ENCODE measurements around the gene KCNIP3. TPM values are rescaled to one million over a fixed set of nuclear protein-coding genes. Genes with fewer than 3 reads are reported as not detected.

KCNIP3 gene
- total and polyA plus RNA-seq, 9 of the 15 experiments (the other 6 are each of a cell fraction or from before 2014, with no cell fraction given): 0.04 TPM; not detected in 8

DNA sequence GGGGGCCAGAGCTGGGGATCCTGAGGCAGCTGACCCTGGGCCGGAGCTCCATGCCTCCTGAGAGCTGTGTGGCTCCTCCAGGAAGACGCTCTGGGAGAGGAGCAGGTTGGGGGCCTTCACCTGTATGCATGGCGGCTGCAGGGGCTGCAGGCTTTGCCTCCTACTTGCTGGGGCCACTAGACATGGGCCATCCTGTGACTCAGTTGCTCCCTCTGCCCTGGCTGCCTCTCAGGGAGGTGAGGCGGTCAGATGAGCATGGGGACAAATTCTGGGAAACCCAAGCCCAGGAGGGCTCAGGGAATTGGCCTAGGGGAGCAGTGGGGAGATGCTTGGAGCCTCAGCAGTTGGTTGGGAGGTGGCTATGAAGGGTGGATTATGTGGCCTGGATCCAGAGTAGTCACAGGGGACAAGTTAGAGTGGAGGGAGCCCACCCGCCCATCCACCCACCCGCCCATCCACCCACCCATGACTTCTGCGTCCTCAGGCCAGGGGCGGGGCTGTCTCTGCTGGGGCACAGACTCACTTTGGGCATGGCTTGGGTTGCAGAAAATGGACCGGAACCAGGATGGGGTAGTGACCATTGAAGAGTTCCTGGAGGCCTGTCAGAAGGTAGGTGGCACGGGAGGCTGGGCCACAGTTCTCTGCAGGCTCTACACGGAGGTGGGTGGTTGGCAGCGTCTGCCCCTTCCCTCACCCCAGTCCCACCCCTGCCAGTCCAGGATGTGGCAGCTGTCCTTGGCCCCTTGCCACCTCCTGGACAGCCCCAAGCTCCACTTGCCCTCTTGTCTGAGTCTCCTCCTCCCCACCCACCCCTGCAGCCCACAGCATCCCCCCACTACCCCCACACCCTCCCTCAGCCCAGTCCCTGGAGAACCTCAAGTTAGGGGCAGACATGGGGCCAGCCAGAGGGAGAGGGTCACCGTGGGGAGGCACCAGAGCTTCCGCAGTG, 85.8 kb downstream of the KCNIP3 start:
- BruUV-seq (replicated peaks): no TSS peak
- WGBS (ENCODE audit: insufficient coverage, low coverage, missing lambda C conversion rate): 1% methylated on average over 10 of the region's 14 CpGs
- Histone ChIP-seq H3K4me3 (no peak overlapping the region), H3K79me2 (ENCODE audit: control insufficient read depth, insufficient read depth, low read length) (no peaks in the 10 kb centered on the region), H3K27me3 (ENCODE audit: control insufficient read depth in 2 of 2, insufficient read depth in 2 of 2, low read length in 2 of 2) (peaks cover 7 to 64% of the 10 kb centered on the region in 2 experiments; a peak in 4 of 5 replicates), H3K4me1 (replicated peaks in 1 of 2; ENCODE audit: control insufficient read depth in 2 of 2, insufficient read depth in 2 of 2, low read length in 2 of 2) (no peaks in the 10 kb centered on the region; a peak in 1 of 5 replicates), H3K27ac (ENCODE audit: extremely low read depth, low read depth, low read length) (no peak overlapping the region), H3K4me2 (ENCODE audit: insufficient read depth, low read length) (no peak overlapping the region), H2AFZ (ENCODE audit: low read depth, low read length) (no peak overlapping the region), H3K9ac (ENCODE audit: insufficient read depth in 1 of 2, low read depth in 2 of 2, low read length in 2 of 2) (no peak overlapping the region), H4K20me1 (replicated peaks; ENCODE audit: control insufficient read depth, insufficient read depth, low read length) (no peaks in the 10 kb centered on the region), H3K9me3 (replicated peaks; ENCODE audit: control insufficient read depth, insufficient read depth, low read depth, low read length) (no peaks in the 10 kb centered on the region), H3K36me3 (ENCODE audit: control insufficient read depth, insufficient read depth, low read length) (no peaks in the 10 kb centered on the region), H3K9me1 (ENCODE audit: control insufficient read depth, insufficient read depth, low read length) (no peaks in the 10 kb centered on the region)
- ATAC-seq (no peak), DNase-seq (ENCODE audit: extremely low read depth in 1 of 4, low spot score in 3 of 4) (no peak), FAIRE-seq (no peak)
- in situ Hi-C loops (cut with MboI): no loop called here
- TF ChIP-seq SP1 (CRISPR knock-in tag; IDR thresholded peaks at IDR 0.05) (no peak), ZFP36 (IDR thresholded peaks at IDR 0.05; ENCODE audit: low read depth, low read length, partially characterized antibody) (no peak), SMAD4 (CRISPR knock-in tag; conservative IDR thresholded peaks at IDR 0.05) (no peak)
- ChIA-PET POLR2A (interaction anchor here (0.6 kb wide), 1 partner anchor 9 kb away, joined by 3 read pairs; no protein-coding TSS in a partner anchor), CTCF (ENCODE audit: low intra/inter-chr PET ratio) (no interaction called here)
- intact Hi-C loops (cut with micrococcal nuclease): loop anchor here (10.0 kb wide), 1 partner anchor 342 kb away; no protein-coding TSS in a partner anchor

DNA sequence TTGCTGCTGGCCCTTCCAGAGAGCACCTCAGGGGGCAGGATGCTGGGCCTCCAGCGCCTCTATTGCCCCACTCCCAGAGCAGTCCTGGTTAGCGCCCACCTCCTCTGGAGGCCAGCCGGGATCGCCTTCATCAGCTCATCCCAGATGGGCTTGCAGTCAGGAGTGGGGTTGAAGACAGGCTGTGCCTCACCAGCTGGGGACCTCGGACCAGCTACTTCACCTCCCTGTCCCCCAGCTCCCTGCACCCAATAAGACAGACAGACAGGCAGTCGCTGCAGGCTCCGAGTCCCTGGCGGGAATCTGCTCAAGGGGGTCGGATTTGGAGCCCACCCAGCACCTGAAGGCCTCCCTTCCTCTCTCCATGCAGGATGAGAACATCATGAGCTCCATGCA, 86.5 kb downstream of the KCNIP3 start:
- Histone ChIP-seq H3K9me3 (replicated peaks; ENCODE audit: control insufficient read depth, insufficient read depth, low read depth, low read length) (no peaks in the 10 kb centered on the region), H3K79me2 (ENCODE audit: control insufficient read depth, insufficient read depth, low read length) (no peaks in the 10 kb centered on the region), H3K27ac (ENCODE audit: extremely low read depth, low read depth, low read length) (no peak overlapping the region), H3K4me3 (no peak overlapping the region), H4K20me1 (replicated peaks; ENCODE audit: control insufficient read depth, insufficient read depth, low read length) (no peaks in the 10 kb centered on the region), H2AFZ (ENCODE audit: low read depth, low read length) (no peak overlapping the region), H3K9me1 (ENCODE audit: control insufficient read depth, insufficient read depth, low read length) (no peaks in the 10 kb centered on the region), H3K4me1 (replicated peaks in 1 of 2; ENCODE audit: control insufficient read depth in 2 of 2, insufficient read depth in 2 of 2, low read length in 2 of 2) (no peaks in the 10 kb centered on the region; a peak in 1 of 5 replicates), H3K9ac (ENCODE audit: insufficient read depth in 1 of 2, low read depth in 2 of 2, low read length in 2 of 2) (no peak overlapping the region), H3K27me3 (ENCODE audit: control insufficient read depth in 2 of 2, insufficient read depth in 2 of 2, low read length in 2 of 2) (peaks cover 10 to 69% of the 10 kb centered on the region in 2 experiments; a peak in 4 of 5 replicates), H3K36me3 (ENCODE audit: control insufficient read depth, insufficient read depth, low read length) (no peaks in the 10 kb centered on the region), H3K4me2 (ENCODE audit: insufficient read depth, low read length) (no peak overlapping the region)
- DNase-seq (ENCODE audit: extremely low read depth in 1 of 4, low spot score in 3 of 4): no peak
- ATAC-seq: no peak
- intact Hi-C loops (cut with micrococcal nuclease): loop anchor here (10.0 kb wide), 1 partner anchor 341 kb away; no protein-coding TSS in a partner anchor
- BruUV-seq (replicated peaks): no TSS peak
- FAIRE-seq: no peak
- 0% methylated on average over 8 of the region's 9 CpGs for WGBS (ENCODE audit: insufficient coverage, low coverage, missing lambda C conversion rate)
- ChIA-PET CTCF (ENCODE audit: low intra/inter-chr PET ratio) (no interaction called here), POLR2A (no interaction called here)
- in situ Hi-C loops (cut with MboI): no loop called here
- no peak for TF ChIP-seq ZNF668 (CRISPR knock-in tag; IDR thresholded peaks at IDR 0.05)
- no peak for TF ChIP-seq NUFIP1 (IDR thresholded peaks at IDR 0.05; ENCODE audit: partially characterized antibody)
- no peak for TF ChIP-seq SMAD2 (IDR thresholded peaks at IDR 0.05; ENCODE audit: low read depth, low read length)
- TF ChIP-seq, protein P1, sequence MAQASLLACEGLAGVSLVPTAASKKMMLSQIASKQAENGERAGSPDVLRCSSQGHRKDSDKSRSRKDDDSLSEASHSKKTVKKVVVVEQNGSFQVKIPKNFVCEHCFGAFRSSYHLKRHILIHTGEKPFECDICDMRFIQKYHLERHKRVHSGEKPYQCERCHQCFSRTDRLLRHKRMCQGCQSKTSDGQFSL (CRISPR knock-in tag; IDR thresholded peaks at IDR 0.05): no peak
- TF ChIP-seq, protein P1 (tag; IDR thresholded peaks at IDR 0.05): no peak
- TF ChIP-seq, protein P2, sequence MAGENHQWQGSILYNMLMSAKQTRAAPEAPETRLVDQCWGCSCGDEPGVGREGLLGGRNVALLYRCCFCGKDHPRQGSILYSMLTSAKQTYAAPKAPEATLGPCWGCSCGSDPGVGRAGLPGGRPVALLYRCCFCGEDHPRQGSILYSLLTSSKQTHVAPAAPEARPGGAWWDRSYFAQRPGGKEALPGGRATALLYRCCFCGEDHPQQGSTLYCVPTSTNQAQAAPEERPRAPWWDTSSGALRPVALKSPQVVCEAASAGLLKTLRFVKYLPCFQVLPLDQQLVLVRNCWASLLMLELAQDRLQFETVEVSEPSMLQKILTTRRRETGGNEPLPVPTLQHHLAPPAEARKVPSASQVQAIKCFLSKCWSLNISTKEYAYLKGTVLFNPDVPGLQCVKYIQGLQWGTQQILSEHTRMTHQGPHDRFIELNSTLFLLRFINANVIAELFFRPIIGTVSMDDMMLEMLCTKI (IDR thresholded peaks at IDR 0.05; ENCODE audit: partially characterized antibody): no peak
- no peak for TF ChIP-seq SRSF9 (IDR thresholded peaks at IDR 0.05; ENCODE audit: borderline replicate concordance, low read depth, low read length)
- TF ChIP-seq ATF1 (CRISPR knock-in tag; IDR thresholded peaks at IDR 0.05): no peak
- no peak for TF ChIP-seq ATF1 (tag; IDR thresholded peaks at IDR 0.05)

All from K562 (cell line).